Psoas muscle (tissue), 8 donors: Measurements from ENCODE around the gene ANGPT4. TPM values are rescaled to one million over a fixed set of nuclear protein-coding genes. Genes with fewer than 3 reads are reported as not detected.
A peak's percentile ranks its signal among the peaks of the same experiment; 100 is the strongest.

ENCODE experiments used
- ATAC-seq, 4 donors: fragments of 200-7000 bp; cut with Tn5 transposase; one replicate each; pipeline ENCODE4 v1.9.1; 2020; ENCODE audit warnings: moderate library complexity in 3 of 4, mild to moderate bottlenecking in 2 of 4
- DNase-seq, 2 donors: peaks; one replicate each; pipeline ENCODE4 v3.0.0-alpha.2; 2020
- H3K27ac ChIP-seq: fragments of 200-600 bp; one replicate; pipeline ENCODE4 v1.8.0; 2022
- H3K27me3 ChIP-seq, 3 donors: fragments of 200-600 bp in 1 of 3; one replicate each; pipeline versions ENCODE4 v1.6.1 to v1.8.0; 2013 to 2022; ENCODE audit warnings: low read length in 2 of 3, mild to moderate bottlenecking in 2 of 3, moderate library complexity in 1 of 3; ENCODE audit not compliant: insufficient read depth in 3 of 3
- H3K36me3 ChIP-seq, 2 donors: fragments of 200-600 bp in 1 of 2; one replicate each; pipeline versions ENCODE4 v1.6.1 to v1.8.0; 2013 to 2022; ENCODE audit warnings: low read depth in 1 of 2, mild to moderate bottlenecking in 1 of 2, moderate library complexity in 1 of 2; ENCODE audit not compliant: insufficient read depth in 1 of 2
- H3K4me1 ChIP-seq: fragments of 200-600 bp; one replicate; pipeline ENCODE4 v1.8.0; 2022
- H3K4me3 ChIP-seq: fragments of 200-600 bp; one replicate; pipeline ENCODE4 v1.8.0; 2022; ENCODE audit warnings: mild to moderate bottlenecking
- H3K9me3 ChIP-seq: fragments of 200-600 bp; one replicate; pipeline ENCODE4 v1.8.0; 2022
- WGBS, 3 donors: extraction: QIAGEN DNeasy Blood & Tissue Kit; methylation state at CpG; one replicate each; pipeline versions ENCODE4 v1.1.6 to v1.1.7; 2013; 5-methylcytosine and 5-hydroxymethylcytosine counted together
- intact Hi-C, 2 donors: fragments of 100-400 bp; cut with DNase I; formaldehyde crosslinking; loops; one replicate each; pipeline versions ENCODE4 v1.11.0 to v1.14.2; 2022
- polyA plus RNA-seq, 3 donors: library from polyadenylated mRNA; stranded (reverse); fragments of 200-250 nt; gene quantifications; one replicate each; pipeline ENCODE4 v1.2.3, GENCODE V29; 2013
- total RNA-seq, 4 donors: library from RNA; stranded (reverse); fragmentation: NEBNext Ultra II Directional in 2 of 4; extraction: Animal tissue kit (Norgen Biotek cat#: 25700) in 2 of 4; gene quantifications; one replicate each; pipeline versions ENCODE4 v1.2.1 to v1.2.4, GENCODE V29; 2021 to 2023
- TF ChIP-seq, protein P1 (sequence below): fragments of 200-600 bp; IDR thresholded peaks from one replicate; pipeline ENCODE4 v1.8.0; 2022; ENCODE audit warnings: antibody characterized with exemption
- donor health status: healthy with polysubstance abuse.
- donor health status: DM: no; HTN: no; CAD: no; lungs with moderate emphysema.
- donor health status: Bipolar disorder and iron deficiency.
- donor health status: healthy.
- donor health status: DM: yes; HTN: yes; CAD: no.
- donor health status: DM: no; HTN: no; CAD: no.
- donor health status: DM: no; HTN: no; CAD: no.
- donor health status: DM: yes; HTN: yes; CAD: no.

The ANGPT4 gene
- total and polyA plus RNA-seq, 7 donors, result 0.03 to 0.14 (median 0.06) TPM; not detected in 2

DNA sequence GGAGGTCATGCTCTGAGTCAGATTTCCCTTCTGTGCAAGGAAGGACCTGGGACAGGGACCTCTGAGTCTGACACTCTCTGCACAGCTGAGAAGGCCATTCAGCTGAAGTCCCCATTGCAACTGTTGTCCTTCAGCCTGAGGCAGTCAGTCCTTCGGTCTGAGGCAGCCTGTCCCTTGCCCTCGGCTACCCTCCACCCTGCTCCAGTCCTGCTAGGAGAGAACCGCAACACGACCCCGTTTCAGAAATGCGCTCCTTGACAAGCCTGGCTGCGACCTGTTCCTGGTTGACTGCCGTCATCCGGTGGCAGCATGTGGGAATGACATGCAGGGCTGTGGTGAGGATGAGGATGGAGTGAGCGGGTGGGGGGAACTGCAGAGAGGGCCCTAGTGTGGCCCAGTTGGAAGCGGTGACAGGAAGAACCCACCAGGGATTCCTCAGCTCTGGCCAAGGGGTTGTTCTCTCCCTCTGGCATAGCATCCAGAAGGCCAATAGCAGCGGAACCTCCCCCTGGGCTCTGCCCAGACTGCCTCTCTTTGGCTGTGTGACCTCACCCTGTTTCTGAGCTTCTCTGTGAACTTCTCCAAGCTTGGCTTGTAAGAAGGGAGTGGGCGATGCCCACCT, 40.3 kb upstream of the ANGPT4 start:
- DNase-seq (peak; percentile 46 to 81), ATAC-seq (peak; percentile 82 to 95 (median 90))
- Histone ChIP-seq H3K4me1 (no peaks in the 10 kb centered on the region), H3K36me3 (no peaks in the 10 kb centered on the region), H3K4me3 (no peak overlapping the region), H3K27ac (no peak overlapping the region), H3K27me3 (peaks cover 0 to 29% (median 0%) of the 10 kb centered on the region in 3 donors), H3K9me3 (no peaks in the 10 kb centered on the region)
- TF ChIP-seq, protein P1, sequence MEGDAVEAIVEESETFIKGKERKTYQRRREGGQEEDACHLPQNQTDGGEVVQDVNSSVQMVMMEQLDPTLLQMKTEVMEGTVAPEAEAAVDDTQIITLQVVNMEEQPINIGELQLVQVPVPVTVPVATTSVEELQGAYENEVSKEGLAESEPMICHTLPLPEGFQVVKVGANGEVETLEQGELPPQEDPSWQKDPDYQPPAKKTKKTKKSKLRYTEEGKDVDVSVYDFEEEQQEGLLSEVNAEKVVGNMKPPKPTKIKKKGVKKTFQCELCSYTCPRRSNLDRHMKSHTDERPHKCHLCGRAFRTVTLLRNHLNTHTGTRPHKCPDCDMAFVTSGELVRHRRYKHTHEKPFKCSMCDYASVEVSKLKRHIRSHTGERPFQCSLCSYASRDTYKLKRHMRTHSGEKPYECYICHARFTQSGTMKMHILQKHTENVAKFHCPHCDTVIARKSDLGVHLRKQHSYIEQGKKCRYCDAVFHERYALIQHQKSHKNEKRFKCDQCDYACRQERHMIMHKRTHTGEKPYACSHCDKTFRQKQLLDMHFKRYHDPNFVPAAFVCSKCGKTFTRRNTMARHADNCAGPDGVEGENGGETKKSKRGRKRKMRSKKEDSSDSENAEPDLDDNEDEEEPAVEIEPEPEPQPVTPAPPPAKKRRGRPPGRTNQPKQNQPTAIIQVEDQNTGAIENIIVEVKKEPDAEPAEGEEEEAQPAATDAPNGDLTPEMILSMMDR, result peak; percentile 98
- WGBS, 3 donors, result 10 to 13% (median 12%) methylated on average over 13 of the region's 13 CpGs
- intact Hi-C loops, result loop anchor here (1.0 to 10.0 kb wide), 4 partner anchors 140 to 258 kb away; partner anchors contain the start of gene TMEM74B (in 1 of the 2)

DNA sequence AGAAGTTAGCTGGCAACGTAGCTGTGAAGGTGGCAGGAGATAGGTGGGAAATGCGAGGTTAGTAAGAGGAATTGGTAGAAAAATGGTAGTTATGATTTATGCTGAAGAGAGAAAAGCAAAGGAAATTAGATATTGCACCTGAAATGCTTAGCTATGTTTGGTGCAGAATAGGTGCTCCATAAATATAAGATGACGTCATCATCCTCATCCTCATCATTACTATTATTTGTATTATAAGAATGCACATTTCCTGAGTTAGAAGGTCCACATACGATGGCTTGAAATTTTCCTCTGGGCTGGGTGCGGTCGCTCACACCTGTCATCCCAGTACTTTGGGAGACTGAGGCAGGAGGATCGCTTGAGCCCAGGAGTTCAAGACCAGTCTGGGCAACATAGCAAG, 39.5 kb upstream of the ANGPT4 start:
- Histone ChIP-seq H3K9me3 (no peaks in the 10 kb centered on the region), H3K27ac (no peak overlapping the region), H3K27me3 (peaks cover 0 to 24% (median 0%) of the 10 kb centered on the region in 3 donors), H3K4me3 (no peak overlapping the region), H3K36me3 (no peaks in the 10 kb centered on the region), H3K4me1 (no peaks in the 10 kb centered on the region)
- 83 to 86% (median 85%) methylated on average over 7 of the region's 7 CpGs for WGBS, 3 donors
- TF ChIP-seq, protein P1, result no peak
- ATAC-seq, result no peak
- intact Hi-C loops, result loop anchor here (1.0 to 10.0 kb wide), 4 partner anchors 139 to 259 kb away; partner anchors contain the start of gene TMEM74B (in 1 of the 2)
- DNase-seq, result no peak

DNA sequence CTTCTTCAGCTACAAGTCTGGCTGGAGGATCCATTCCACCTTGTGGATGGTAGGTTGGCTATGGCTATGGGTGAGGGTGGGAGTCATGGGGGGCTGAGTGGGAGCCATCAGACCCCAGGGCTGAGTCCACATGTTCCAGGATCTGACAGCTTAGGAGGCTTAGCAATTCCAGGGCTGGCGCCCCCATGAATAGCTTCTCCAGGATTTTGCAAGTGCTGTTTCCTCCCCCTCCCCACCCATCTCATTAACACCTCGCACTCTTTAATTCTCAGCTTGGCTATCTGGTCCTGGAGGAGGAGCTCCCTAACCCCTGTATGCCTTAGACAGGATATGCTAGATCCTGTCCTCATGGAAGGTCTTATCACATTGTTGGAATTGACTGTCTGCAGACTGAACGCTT, 39.0 kb upstream of the ANGPT4 start:
- DNase-seq (no peak), ATAC-seq (no peak)
- H3K4me3 ChIP-seq, result no peak overlapping the region
- intact Hi-C loops, result loop anchor here in 1 of 2 donors (10.0 kb wide), 2 partner anchors 230 to 260 kb away; partner anchors contain the start of gene TMEM74B
- peaks cover 0 to 20% (median 0%) of the 10 kb centered on the region in 3 donors for H3K27me3 ChIP-seq
- H3K36me3 ChIP-seq, result no peaks in the 10 kb centered on the region
- 58 to 65% (median 59%) methylated on average over 3 of the region's 3 CpGs for WGBS, 3 donors
- no peaks in the 10 kb centered on the region for H3K9me3 ChIP-seq
- H3K4me1 ChIP-seq, result no peaks in the 10 kb centered on the region
- no peak overlapping the region for H3K27ac ChIP-seq
- TF ChIP-seq, protein P1, result no peak

DNA sequence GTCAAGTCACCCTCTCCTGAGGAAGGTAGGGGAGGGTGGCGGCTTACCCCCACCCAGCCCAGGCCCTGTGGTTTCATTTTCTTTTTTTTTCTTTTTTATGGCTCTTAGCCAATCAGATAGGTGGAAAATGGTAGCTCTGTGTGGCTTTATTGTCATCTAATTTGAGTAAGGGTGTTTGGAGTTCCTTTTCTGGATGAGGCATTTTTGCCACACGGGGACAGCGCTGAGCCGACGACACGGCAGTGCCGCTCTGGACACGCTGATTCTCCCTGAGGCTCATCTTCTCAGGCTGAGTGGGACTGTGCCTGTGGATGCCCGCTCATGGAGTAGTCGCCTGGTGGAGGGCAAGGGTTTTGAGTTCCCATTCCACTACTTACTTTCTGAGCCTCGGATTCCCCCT, 37.6 kb upstream of the ANGPT4 start:
- WGBS, 3 donors, result 24 to 36% (median 26%) methylated on average over 11 of the region's 11 CpGs
- intact Hi-C loops, result loop anchor here in 1 of 2 donors (10.0 kb wide), 2 partner anchors 231 to 261 kb away; partner anchors contain the start of gene TMEM74B
- ATAC-seq, result no peak
- Histone ChIP-seq H3K9me3 (no peaks in the 10 kb centered on the region), H3K27ac (no peak overlapping the region), H3K36me3 (no peaks in the 10 kb centered on the region), H3K4me3 (no peak overlapping the region), H3K27me3 (peaks cover 0 to 20% (median 0%) of the 10 kb centered on the region in 3 donors), H3K4me1 (no peaks in the 10 kb centered on the region)
- DNase-seq, result no peak
- TF ChIP-seq, protein P1, result peak; percentile 7
